GM18873 (cell line): ENCODE data around the gene AXIN2.
"Not testable (repeated sequence)": the region's sequence is repeated elsewhere in the genome, so short reads cannot be mapped to it uniquely, and the experiment has no call there.

ENCODE experiments used
- ATAC-seq: cut with Tn5 transposase; IDR thresholded peaks from one replicate; pipeline ENCODE4 v1.9.1; 2021; ENCODE audit warnings: mild to moderate bottlenecking, moderate library complexity, moderate number of reproducible peaks; ENCODE audit not compliant: unreplicated experiment, low FRiP score

The AXIN2 gene

GRCh38 chr17:65523853-65524664 lies 37.4 kb downstream of the AXIN2 start:
- ATAC-seq = no peak

GRCh38 chr17:65523411-65523810 lies 38.0 kb downstream of the AXIN2 start:
- no peak for ATAC-seq

GRCh38 chr17:65522751-65523404 lies 38.6 kb downstream of the AXIN2 start:
- no peak for ATAC-seq

- no peak for ATAC-seq
Observed at GRCh38 chr17:65519462-65519861, 42.0 kb downstream of the AXIN2 start.

- ATAC-seq = no peak
Observed at GRCh38 chr17:65518256-65518655, 43.2 kb downstream of the AXIN2 start.

GRCh38 chr17:65515959-65516948 lies 45.2 kb downstream of the AXIN2 start:
- ATAC-seq = no peak

GRCh38 chr17:65515512-65515911 lies 45.9 kb downstream of the AXIN2 start:
- no peak for ATAC-seq

- ATAC-seq = no peak
Observed at GRCh38 chr17:65514541-65514940, 46.9 kb downstream of the AXIN2 start.

GRCh38 chr17:65514082-65514481 lies 47.4 kb downstream of the AXIN2 start:
- ATAC-seq = no peak

- no peak for ATAC-seq
Observed at GRCh38 chr17:65511316-65511715, 50.1 kb downstream of the AXIN2 start.

GRCh38 chr17:65509032-65509431 lies 52.4 kb downstream of the AXIN2 start:
- ATAC-seq = no peak

GRCh38 chr17:65504673-65505072 lies 56.8 kb downstream of the AXIN2 start:
- ATAC-seq = not testable (repeated sequence)

GRCh38 chr17:65504141-65504540 lies 57.3 kb downstream of the AXIN2 start:
- ATAC-seq = no peak

GRCh38 chr17:65503557-65503956 lies 57.9 kb downstream of the AXIN2 start:
- no peak for ATAC-seq

GRCh38 chr17:65498816-65499215 lies 62.6 kb downstream of the AXIN2 start:
- ATAC-seq = no peak

GRCh38 chr17:65496801-65497200 lies 64.6 kb downstream of the AXIN2 start:
- no peak for ATAC-seq

- no peak for ATAC-seq
Observed at GRCh38 chr17:65495122-65496055, 66.1 kb downstream of the AXIN2 start.

- no peak for ATAC-seq
Observed at GRCh38 chr17:65489413-65490155, 71.9 kb downstream of the AXIN2 start.

- ATAC-seq = no peak
Observed at GRCh38 chr17:65488665-65489064, 72.8 kb downstream of the AXIN2 start.
